HCT116 (cell line): ENCODE measurements around the gene BHLHA9.

Experiments
- EZH2 ChIP-seq: fragments of 200-600 bp; sonication (generic); IDR thresholded peaks from 2 replicates; pipeline ENCODE4 v1.6.1; 2017; ENCODE audit warnings: antibody characterized with exemption, mixed run types
- POLR2A ChIP-seq: IDR thresholded peaks from 2 replicates; pipeline ENCODE4 v1.7.0; 2011; ENCODE audit warnings: borderline replicate concordance; ENCODE audit not compliant: insufficient read depth, insufficient read length; ENCODE audit errors: extremely low read depth
- POLR2AphosphoS5 ChIP-seq: IDR thresholded peaks from 2 replicates; pipeline ENCODE4 v1.6.1; 2011; ENCODE audit warnings: mild to moderate bottlenecking, low read depth, low read length, moderate library complexity
- RAD21 ChIP-seq: IDR thresholded peaks from 2 replicates; pipeline ENCODE4 v1.6.1; 2012; ENCODE audit warnings: low read depth, mild to moderate bottlenecking
- SIN3A ChIP-seq: IDR thresholded peaks from 2 replicates; pipeline ENCODE4 v1.6.1; 2012; ENCODE audit warnings: low read depth
- SP1 ChIP-seq: IDR thresholded peaks from 2 replicates; pipeline ENCODE4 v1.6.1; 2012; ENCODE audit warnings: low read depth
- ZFX ChIP-seq: fragments of 450-650 bp; IDR thresholded peaks from 2 replicates; pipeline ENCODE4 v1.6.1; 2017
- ZNF274 ChIP-seq: fragments of 200-500 bp; sonication (Bioruptor generic); IDR thresholded peaks from 2 replicates; pipeline ENCODE4 v1.6.1; 2014; ENCODE audit warnings: mild to moderate bottlenecking, low read depth, low read length, inconsistent platforms
- TF ChIP-seq, protein P1 (sequence below), 3 experiments: fragments of 200-600 bp in 1 of 3; sonication (generic) in 1 of 3; IDR thresholded peaks in 2 of 3; conservative IDR thresholded peaks in 1 of 3; 2 replicates each; pipeline ENCODE4 v1.5.1; 2012 to 2017; ENCODE audit warnings: low read depth in 2 of 3, low read length in 2 of 3, antibody characterized with exemption in 1 of 3, borderline replicate concordance in 1 of 3, control low read depth in 1 of 3, mild to moderate bottlenecking in 1 of 3, mixed read lengths in 1 of 3, mixed run types in 1 of 3, moderate library complexity in 1 of 3; ENCODE audit not compliant: insufficient read depth in 1 of 3
- TF ChIP-seq, protein P2 (sequence below): IDR thresholded peaks from 2 replicates; pipeline ENCODE4 v1.6.1; 2012

DNA sequence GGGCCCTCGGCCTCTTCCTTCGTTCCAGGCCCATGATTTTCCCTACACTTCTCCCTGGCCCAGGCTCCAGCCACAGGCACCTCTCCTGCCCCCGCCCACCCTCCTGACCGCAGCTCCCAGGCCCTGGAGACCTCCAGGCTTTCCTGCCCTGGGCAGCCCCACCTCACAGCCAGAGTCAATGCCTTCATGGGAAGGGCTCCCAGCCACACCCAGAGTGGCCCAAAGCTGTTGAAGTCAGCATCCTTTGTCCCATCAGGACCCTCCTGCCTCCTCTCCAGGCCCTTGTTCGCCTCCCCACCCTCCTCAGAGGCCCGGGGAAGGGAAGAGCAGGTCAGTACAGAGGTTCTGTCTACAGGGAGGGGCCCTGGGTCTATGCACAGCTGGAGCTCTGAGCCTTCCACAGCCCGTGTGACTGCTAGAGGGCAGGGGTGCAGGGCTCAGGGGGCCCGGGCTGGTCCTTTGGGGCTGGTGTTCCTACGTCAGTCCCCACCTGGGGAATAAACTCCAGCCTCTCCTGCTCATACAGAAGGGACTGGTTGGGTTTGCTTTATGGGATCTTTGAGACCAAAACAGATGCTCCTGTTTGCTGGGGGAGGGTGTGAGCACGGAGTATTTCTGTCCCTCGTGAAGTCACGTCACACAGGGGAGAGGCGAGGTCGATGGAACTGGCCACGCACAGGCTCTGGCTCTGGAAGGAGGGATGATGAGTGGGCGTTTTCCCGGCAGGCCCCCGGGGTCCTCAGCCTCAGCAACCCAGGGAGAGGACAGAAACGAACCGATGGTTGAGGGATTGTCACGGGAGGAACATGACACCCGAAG, 29.5 kb downstream of the BHLHA9 start:
- TF ChIP-seq SP1 (no peak), POLR2AphosphoS5 (no peak), RAD21 (no peak), ZFX (no peak), EZH2 (no peak), ZNF274 (no peak), POLR2A (no peak), SIN3A (no peak)
- TF ChIP-seq, protein P1, sequence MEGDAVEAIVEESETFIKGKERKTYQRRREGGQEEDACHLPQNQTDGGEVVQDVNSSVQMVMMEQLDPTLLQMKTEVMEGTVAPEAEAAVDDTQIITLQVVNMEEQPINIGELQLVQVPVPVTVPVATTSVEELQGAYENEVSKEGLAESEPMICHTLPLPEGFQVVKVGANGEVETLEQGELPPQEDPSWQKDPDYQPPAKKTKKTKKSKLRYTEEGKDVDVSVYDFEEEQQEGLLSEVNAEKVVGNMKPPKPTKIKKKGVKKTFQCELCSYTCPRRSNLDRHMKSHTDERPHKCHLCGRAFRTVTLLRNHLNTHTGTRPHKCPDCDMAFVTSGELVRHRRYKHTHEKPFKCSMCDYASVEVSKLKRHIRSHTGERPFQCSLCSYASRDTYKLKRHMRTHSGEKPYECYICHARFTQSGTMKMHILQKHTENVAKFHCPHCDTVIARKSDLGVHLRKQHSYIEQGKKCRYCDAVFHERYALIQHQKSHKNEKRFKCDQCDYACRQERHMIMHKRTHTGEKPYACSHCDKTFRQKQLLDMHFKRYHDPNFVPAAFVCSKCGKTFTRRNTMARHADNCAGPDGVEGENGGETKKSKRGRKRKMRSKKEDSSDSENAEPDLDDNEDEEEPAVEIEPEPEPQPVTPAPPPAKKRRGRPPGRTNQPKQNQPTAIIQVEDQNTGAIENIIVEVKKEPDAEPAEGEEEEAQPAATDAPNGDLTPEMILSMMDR (IDR thresholded peaks at IDR 0.05 in 2 of 3, conservative IDR thresholded peaks at IDR 0.05 in 1 of 3; ENCODE audit: borderline replicate concordance in 1 of 3, insufficient read depth in 1 of 3, low read depth in 2 of 3, low read length in 2 of 3) = no peak
- TF ChIP-seq, protein P2, sequence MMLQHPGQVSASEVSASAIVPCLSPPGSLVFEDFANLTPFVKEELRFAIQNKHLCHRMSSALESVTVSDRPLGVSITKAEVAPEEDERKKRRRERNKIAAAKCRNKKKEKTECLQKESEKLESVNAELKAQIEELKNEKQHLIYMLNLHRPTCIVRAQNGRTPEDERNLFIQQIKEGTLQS = no peak
